ENCODE measurements around the gene TAF15.

Gene TAF15

GRCh38 chr17:35875800-35876139, 66.5 kb downstream of the TAF15 start:
- Histone ChIP-seq H3K4me2 (ENCODE audit: low read depth, low read length, poor library complexity, severe bottlenecking) (peak overlapping the region; percentile 30), H3K36me3 (ENCODE audit: insufficient read depth, low read length) (no peaks in the 10 kb centered on the region), H2AFZ (ENCODE audit: low read length) (peak overlapping the region; percentile 91), H3K9me2 (replicated peaks; ENCODE audit: low read depth, low read length) (no peaks in the 10 kb centered on the region), H3F3A (ENCODE audit: low read depth) (no peaks in the 10 kb centered on the region), H3K9ac (ENCODE audit: low read depth, low read length, poor library complexity, severe bottlenecking) (no peak overlapping the region), H3K4me1 (ENCODE audit: insufficient read depth, low read length, poor library complexity, severe bottlenecking) (peaks cover 14% of the 10 kb centered on the region), H3K79me2 (ENCODE audit: insufficient read depth, low read length) (no peaks in the 10 kb centered on the region), H3K9me3 (ENCODE audit: insufficient read depth, low read depth, low read length) (no peaks in the 10 kb centered on the region), H3K4me3 (ENCODE audit: low read length, poor library complexity, severe bottlenecking) (no peak overlapping the region), H4K20me1 (ENCODE audit: insufficient read depth, low read length, poor library complexity, severe bottlenecking) (no peaks in the 10 kb centered on the region), H3K27me3 (ENCODE audit: insufficient read depth, low read length, poor library complexity, severe bottlenecking) (no peaks in the 10 kb centered on the region)
- TF ChIP-seq CTCF (conservative IDR thresholded peaks at IDR 0.05; ENCODE audit: low read length) (no peak), EZH2phosphoT487 (IDR thresholded peaks at IDR 0.05; ENCODE audit: borderline replicate concordance) (no peak)

GRCh38 chr17:35876534-35876933, 67.2 kb downstream of the TAF15 start:
- Histone ChIP-seq H3K9me2 (replicated peaks; ENCODE audit: low read depth, low read length) (no peaks in the 10 kb centered on the region), H4K20me1 (ENCODE audit: insufficient read depth, low read length, poor library complexity, severe bottlenecking) (no peaks in the 10 kb centered on the region), H3K4me2 (ENCODE audit: low read depth, low read length, poor library complexity, severe bottlenecking) (no peak overlapping the region), H3K4me1 (ENCODE audit: insufficient read depth, low read length, poor library complexity, severe bottlenecking) (peaks cover 11% of the 10 kb centered on the region), H3K9ac (ENCODE audit: low read depth, low read length, poor library complexity, severe bottlenecking) (no peak overlapping the region), H3K79me2 (ENCODE audit: insufficient read depth, low read length) (no peaks in the 10 kb centered on the region), H3K27me3 (ENCODE audit: insufficient read depth, low read length, poor library complexity, severe bottlenecking) (no peaks in the 10 kb centered on the region), H2AFZ (ENCODE audit: low read length) (peak overlapping the region; percentile 26; the same call in 1 of the 2 replicates), H3K36me3 (ENCODE audit: insufficient read depth, low read length) (no peaks in the 10 kb centered on the region), H3F3A (ENCODE audit: low read depth) (no peaks in the 10 kb centered on the region), H3K9me3 (ENCODE audit: insufficient read depth, low read depth, low read length) (no peaks in the 10 kb centered on the region), H3K4me3 (ENCODE audit: low read length, poor library complexity, severe bottlenecking) (no peak overlapping the region)
- TF ChIP-seq EZH2phosphoT487 (IDR thresholded peaks at IDR 0.05; ENCODE audit: borderline replicate concordance) (no peak), CTCF (conservative IDR thresholded peaks at IDR 0.05; ENCODE audit: low read length) (no peak)

GRCh38 chr17:35877345-35878029, 68.2 kb downstream of the TAF15 start:
- no peaks in the 10 kb centered on the region for H4K20me1 ChIP-seq (ENCODE audit: insufficient read depth, low read length, poor library complexity, severe bottlenecking)
- no peak for TF ChIP-seq CTCF (conservative IDR thresholded peaks at IDR 0.05; ENCODE audit: low read length)
- no peak for TF ChIP-seq EZH2phosphoT487 (IDR thresholded peaks at IDR 0.05; ENCODE audit: borderline replicate concordance)
- no peaks in the 10 kb centered on the region for H3K36me3 ChIP-seq (ENCODE audit: insufficient read depth, low read length)
- H3K4me2 ChIP-seq (ENCODE audit: low read depth, low read length, poor library complexity, severe bottlenecking), result no peak overlapping the region
- H3K27me3 ChIP-seq (ENCODE audit: insufficient read depth, low read length, poor library complexity, severe bottlenecking), result no peaks in the 10 kb centered on the region
- no peak overlapping the region for H2AFZ ChIP-seq (ENCODE audit: low read length)
- no peaks in the 10 kb centered on the region for H3F3A ChIP-seq (ENCODE audit: low read depth)
- H3K4me3 ChIP-seq (ENCODE audit: low read length, poor library complexity, severe bottlenecking), result no peak overlapping the region
- H3K4me1 ChIP-seq (ENCODE audit: insufficient read depth, low read length, poor library complexity, severe bottlenecking), result peaks cover 11% of the 10 kb centered on the region
- H3K9ac ChIP-seq (ENCODE audit: low read depth, low read length, poor library complexity, severe bottlenecking), result no peak overlapping the region
- no peaks in the 10 kb centered on the region for H3K9me3 ChIP-seq (ENCODE audit: insufficient read depth, low read depth, low read length)
- no peaks in the 10 kb centered on the region for H3K9me2 ChIP-seq (replicated peaks; ENCODE audit: low read depth, low read length)
- no peaks in the 10 kb centered on the region for H3K79me2 ChIP-seq (ENCODE audit: insufficient read depth, low read length)

All from Loucy (cell line).